Activated T-helper 1 cell treated with anti-CD3 and anti-CD28 coated beads, Interleukin-12 subunit alpha, Interleukin-12 subunit beta, Interleukin-2, Interleukin-4 antibody, amounts not matched to agents 30 ng/mL and 10 ng/mL and 1 ng/mL, durations not matched to agents 14 hours and 24 hours and 36 hours (primary cell): ENCODE data around the gene SYNM. TPM values are rescaled to one million over a fixed set of nuclear protein-coding genes. Genes with fewer than 3 reads are reported as not detected.

ENCODE experiments used
- DNase-seq: peaks from one replicate; pipeline ENCODE4 v3.0.0; 2021; ENCODE audit warnings: low spot score
- H3K27ac Mint-ChIP-seq: one replicate; pipeline ENCODE4 v1.8.0; 2021; ENCODE audit warnings: mild to moderate bottlenecking, mixed read lengths
- H3K27me3 Mint-ChIP-seq: one replicate; pipeline ENCODE4 v1.8.0; 2022; ENCODE audit warnings: mild to moderate bottlenecking, moderate library complexity, mixed read lengths; ENCODE audit not compliant: insufficient read depth
- H3K36me3 Mint-ChIP-seq: one replicate; pipeline ENCODE4 v1.8.0; 2021; ENCODE audit warnings: low read depth, mixed read lengths
- H3K4me1 Mint-ChIP-seq: one replicate; pipeline ENCODE4 v1.8.0; 2021; ENCODE audit warnings: low read depth, mixed read lengths
- H3K4me3 Mint-ChIP-seq: one replicate; pipeline ENCODE4 v1.8.0; 2021; ENCODE audit warnings: mild to moderate bottlenecking, moderate library complexity, mixed read lengths
- H3K9me3 Mint-ChIP-seq: one replicate; pipeline ENCODE4 v1.8.0; 2021; ENCODE audit warnings: mixed read lengths
- intact Hi-C: fragments of 100-400 bp; cut with micrococcal nuclease; formaldehyde crosslinking; loops from one replicate; pipeline ENCODE4 v1.15.1; 2024
- total RNA-seq: library from RNA; stranded (reverse); gene quantifications from 2 replicates; pipeline ENCODE4 v1.2.3, GENCODE V29; 2022

SYNM gene
- total RNA-seq, 1 donor from 2014 or later, result 2.2 TPM

DNA sequence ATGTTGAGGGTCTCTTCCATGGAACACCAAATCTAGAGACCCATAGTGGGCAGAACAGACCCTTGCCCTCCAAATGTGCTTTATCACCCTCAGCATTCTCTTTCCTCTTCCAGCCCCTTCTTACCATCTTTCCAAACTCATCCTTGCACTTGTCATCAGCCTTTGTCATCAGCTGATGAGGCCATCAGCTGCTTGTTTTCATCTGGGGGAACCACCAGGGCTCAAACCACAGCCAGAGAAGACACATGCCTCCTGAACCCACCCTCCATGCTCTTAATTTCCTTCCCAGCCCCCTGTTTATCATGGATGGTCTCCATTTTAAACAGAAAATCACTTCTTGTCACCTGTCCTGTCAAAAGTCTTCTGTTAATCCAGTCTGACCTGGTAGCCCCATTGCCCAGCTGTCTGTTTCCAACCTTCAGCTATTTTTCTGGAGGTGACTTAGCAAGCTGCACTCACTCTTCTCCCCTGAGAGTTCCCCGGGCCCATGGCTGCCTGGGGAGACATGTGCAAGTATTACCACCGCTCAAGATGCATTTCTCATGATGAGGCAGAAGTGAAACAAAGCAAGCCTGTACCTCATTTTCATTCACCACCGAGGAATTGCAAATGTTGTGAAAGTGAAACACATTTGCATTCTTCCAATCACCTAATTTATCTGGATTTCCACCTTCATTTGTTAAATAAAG, 14.7 kb upstream of the SYNM start:
- Mint-ChIP-seq H3K36me3 (no peaks in the 10 kb centered on the region), H3K4me3 (no peak overlapping the region), H3K9me3 (no peaks in the 10 kb centered on the region), H3K4me1 (peaks cover 12% of the 10 kb centered on the region), H3K27me3 (peaks cover 5% of the 10 kb centered on the region), H3K27ac (no peak overlapping the region)
- no peak for DNase-seq
- intact Hi-C loops, result no loop called here

GRCh38 chr15:99090938-99091337, 13.9 kb upstream of the SYNM start:
- Mint-ChIP-seq H3K27me3 (peaks cover 5% of the 10 kb centered on the region), H3K9me3 (no peaks in the 10 kb centered on the region)
- no peak for DNase-seq

GRCh38 chr15:99092554-99093172, 12.2 kb upstream of the SYNM start:
- Mint-ChIP-seq H3K36me3 (no peaks in the 10 kb centered on the region), H3K27ac (no peak overlapping the region), H3K4me3 (no peak overlapping the region), H3K27me3 (peaks cover 12% of the 10 kb centered on the region), H3K9me3 (no peaks in the 10 kb centered on the region), H3K4me1 (peaks cover 12% of the 10 kb centered on the region)
- intact Hi-C loops, result no loop called here
- no peak for DNase-seq

More at GRCh38 chr15:99090938-99091337, 13.9 kb upstream of the SYNM start:
- intact Hi-C loops, result no loop called here
- Mint-ChIP-seq H3K4me3 (no peak overlapping the region), H3K27ac (no peak overlapping the region), H3K36me3 (no peaks in the 10 kb centered on the region), H3K4me1 (peaks cover 12% of the 10 kb centered on the region)

GRCh38 chr15:99095626-99096025, 9.3 kb upstream of the SYNM start:
- H3K36me3 Mint-ChIP-seq, result no peaks in the 10 kb centered on the region
- H3K27ac Mint-ChIP-seq, result no peak overlapping the region
- no peaks in the 10 kb centered on the region for H3K9me3 Mint-ChIP-seq
- H3K4me3 Mint-ChIP-seq, result no peak overlapping the region
- H3K4me1 Mint-ChIP-seq, result peaks cover 3% of the 10 kb centered on the region
- H3K27me3 Mint-ChIP-seq, result peaks cover 30% of the 10 kb centered on the region
- intact Hi-C loops, result no loop called here
- DNase-seq, result no peak

GRCh38 chr15:99096173-99096893, 8.5 kb upstream of the SYNM start:
- no peaks in the 10 kb centered on the region for H3K9me3 Mint-ChIP-seq
- no peaks in the 10 kb centered on the region for H3K4me1 Mint-ChIP-seq
- H3K36me3 Mint-ChIP-seq, result no peaks in the 10 kb centered on the region
- intact Hi-C loops, result no loop called here
- H3K27me3 Mint-ChIP-seq, result peaks cover 32% of the 10 kb centered on the region
- DNase-seq, result no peak
- no peak overlapping the region for H3K4me3 Mint-ChIP-seq
- no peak overlapping the region for H3K27ac Mint-ChIP-seq

- H3K4me3 Mint-ChIP-seq, result no peak overlapping the region
- DNase-seq, result no peak
- H3K9me3 Mint-ChIP-seq, result no peaks in the 10 kb centered on the region
- H3K4me1 Mint-ChIP-seq, result no peaks in the 10 kb centered on the region
- H3K27ac Mint-ChIP-seq, result no peak overlapping the region
- no peaks in the 10 kb centered on the region for H3K36me3 Mint-ChIP-seq
- intact Hi-C loops, result no loop called here
- H3K27me3 Mint-ChIP-seq, result peaks cover 38% of the 10 kb centered on the region
These were observed 7.9 kb upstream of the SYNM start for GRCh38 chr15:99096894-99097426.

DNA sequence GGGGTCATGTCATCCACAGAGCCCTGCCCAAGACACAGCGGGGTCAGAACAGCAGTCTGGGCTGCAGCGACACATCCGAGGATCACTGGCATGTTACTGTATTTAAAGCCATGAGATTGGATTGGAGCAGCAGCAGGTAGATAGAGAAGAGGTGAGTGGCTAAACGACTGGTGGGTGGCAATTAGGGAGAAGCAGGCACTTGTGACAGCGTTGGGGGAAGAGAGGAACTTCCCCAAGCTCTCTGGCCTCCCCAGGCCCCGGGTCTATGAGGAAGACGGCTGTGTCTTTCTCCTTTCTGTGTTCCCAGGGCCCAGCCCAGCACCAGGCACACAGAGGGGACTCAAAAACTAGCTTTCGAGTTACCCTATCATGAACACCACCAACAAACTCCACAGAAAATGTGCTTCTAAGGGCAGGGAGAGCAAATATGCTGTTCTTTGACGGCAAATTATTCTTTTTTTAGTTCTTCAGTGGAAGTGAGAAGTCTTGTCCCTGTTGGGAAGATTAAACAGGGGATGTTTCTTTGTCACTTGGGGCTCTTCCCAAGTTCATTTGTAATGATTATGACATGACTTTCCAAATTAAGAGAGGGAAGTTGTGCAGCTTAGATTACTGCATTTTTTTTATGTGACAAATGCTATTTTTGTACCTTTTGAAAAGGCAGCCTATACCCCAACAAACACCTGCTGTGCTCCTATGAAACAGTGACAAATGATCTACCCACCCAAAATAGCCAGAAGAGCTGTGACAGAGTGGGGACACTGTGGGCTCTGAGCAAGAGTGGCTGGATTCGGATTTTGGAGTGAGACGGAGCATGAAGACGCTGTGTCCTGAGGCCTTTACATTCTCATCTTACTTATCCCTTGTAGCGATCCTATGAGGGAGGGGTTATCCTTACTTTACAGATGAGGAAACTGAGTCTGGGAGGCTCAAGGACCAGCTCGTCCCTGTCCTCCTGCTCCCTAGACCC, 7.2 kb upstream of the SYNM start:
- Mint-ChIP-seq H3K9me3 (no peaks in the 10 kb centered on the region), H3K4me3 (no peak overlapping the region), H3K27ac (no peak overlapping the region), H3K4me1 (no peaks in the 10 kb centered on the region), H3K27me3 (peaks cover 45% of the 10 kb centered on the region), H3K36me3 (no peaks in the 10 kb centered on the region)
- intact Hi-C loops, result no loop called here
- DNase-seq, result no peak

DNA sequence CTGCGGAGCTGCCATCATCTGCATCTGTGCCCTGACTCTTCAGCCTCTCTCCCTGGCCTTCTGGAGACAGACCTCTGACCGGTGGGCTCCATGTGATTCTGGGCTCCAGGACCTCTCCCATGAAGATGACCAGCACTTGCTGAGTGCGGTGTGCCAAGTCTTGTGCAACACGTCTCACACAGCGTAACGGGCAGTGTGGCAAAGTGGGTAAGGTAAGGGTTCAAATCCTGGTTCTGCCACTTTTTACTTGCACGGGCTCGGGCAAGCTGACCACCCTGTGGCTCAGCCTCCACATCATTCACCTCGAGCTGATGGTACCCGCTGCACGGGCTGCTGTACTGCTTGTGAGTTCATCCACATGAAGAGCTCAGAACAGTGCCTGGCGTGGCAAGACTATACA, 6.5 kb upstream of the SYNM start:
- H3K9me3 Mint-ChIP-seq, result no peaks in the 10 kb centered on the region
- no peaks in the 10 kb centered on the region for H3K36me3 Mint-ChIP-seq
- intact Hi-C loops, result no loop called here
- H3K27ac Mint-ChIP-seq, result no peak overlapping the region
- no peak overlapping the region for H3K4me3 Mint-ChIP-seq
- no peak for DNase-seq
- peaks cover 47% of the 10 kb centered on the region for H3K27me3 Mint-ChIP-seq
- H3K4me1 Mint-ChIP-seq, result no peaks in the 10 kb centered on the region

DNA sequence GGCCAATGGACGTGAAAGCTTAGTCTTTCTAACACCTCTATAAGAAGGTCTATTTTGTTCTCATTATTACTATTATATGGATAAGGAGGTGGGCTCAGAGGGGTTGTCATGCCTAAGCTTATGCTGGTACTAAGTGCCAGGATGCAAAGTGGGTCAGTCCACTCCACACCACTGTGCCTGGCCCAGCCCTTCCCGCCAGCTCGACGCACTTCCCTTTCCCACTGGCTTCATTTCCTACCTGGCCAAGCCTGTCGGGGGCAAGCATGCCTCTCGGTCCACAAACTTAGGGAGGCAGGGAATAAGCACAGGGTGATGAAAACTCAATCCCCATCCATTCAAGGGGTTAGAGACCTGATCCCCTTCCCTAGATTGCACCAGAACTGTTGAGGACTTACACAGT, 5.9 kb upstream of the SYNM start:
- Mint-ChIP-seq H3K4me1 (no peaks in the 10 kb centered on the region), H3K4me3 (no peak overlapping the region)
- intact Hi-C loops, result no loop called here

GRCh38 chr15:99099661-99100060, 5.2 kb upstream of the SYNM start:
- intact Hi-C loops, result loop anchor here (1.0 to 10.0 kb wide), 2 partner anchors 114 to 655 kb away; no protein-coding TSS in a partner anchor
- DNase-seq, result no peak
- Mint-ChIP-seq H3K9me3 (no peaks in the 10 kb centered on the region), H3K36me3 (no peaks in the 10 kb centered on the region), H3K4me1 (no peaks in the 10 kb centered on the region), H3K27ac (no peak overlapping the region), H3K4me3 (no peak overlapping the region), H3K27me3 (peaks cover 46% of the 10 kb centered on the region)

More for the DNA sequence above, 5.9 kb upstream of the SYNM start:
- H3K36me3 Mint-ChIP-seq, result no peaks in the 10 kb centered on the region
- no peak overlapping the region for H3K27ac Mint-ChIP-seq
- peaks cover 51% of the 10 kb centered on the region for H3K27me3 Mint-ChIP-seq
- no peak for DNase-seq
- H3K9me3 Mint-ChIP-seq, result no peaks in the 10 kb centered on the region

- H3K4me1 Mint-ChIP-seq, result no peaks in the 10 kb centered on the region
- peak; percentile 41 for DNase-seq
- H3K27ac Mint-ChIP-seq, result no peak overlapping the region
- peaks cover 46% of the 10 kb centered on the region for H3K27me3 Mint-ChIP-seq
- no peaks in the 10 kb centered on the region for H3K36me3 Mint-ChIP-seq
- H3K4me3 Mint-ChIP-seq, result no peak overlapping the region
- no peaks in the 10 kb centered on the region for H3K9me3 Mint-ChIP-seq
- intact Hi-C loops, result loop anchor here (1.0 to 10.0 kb wide), 2 partner anchors 113 to 654 kb away; no protein-coding TSS in a partner anchor
These were observed 4.4 kb upstream of the SYNM start for GRCh38 chr15:99100245-99101173.
